M059J (cell line): ENCODE measurements around the gene JARID2. TPM values are rescaled to one million over a fixed set of nuclear protein-coding genes. Genes with fewer than 3 reads are reported as not detected.

Source experiments
- DNase-seq: peaks from one replicate; pipeline ENCODE4 v3.0.0-alpha.2; 2012; ENCODE audit warnings: low read depth
- total RNA-seq: library from RNA; depleted of rRNA; stranded (reverse); fragments of >200 nt; shearing (Covaris generic); gene quantifications from 2 replicates; pipeline ENCODE4 v1.2.3, GENCODE V29; 2014

Gene JARID2
- total RNA-seq, 1 experiment from 2014 or later: 17.6 TPM

DNA sequence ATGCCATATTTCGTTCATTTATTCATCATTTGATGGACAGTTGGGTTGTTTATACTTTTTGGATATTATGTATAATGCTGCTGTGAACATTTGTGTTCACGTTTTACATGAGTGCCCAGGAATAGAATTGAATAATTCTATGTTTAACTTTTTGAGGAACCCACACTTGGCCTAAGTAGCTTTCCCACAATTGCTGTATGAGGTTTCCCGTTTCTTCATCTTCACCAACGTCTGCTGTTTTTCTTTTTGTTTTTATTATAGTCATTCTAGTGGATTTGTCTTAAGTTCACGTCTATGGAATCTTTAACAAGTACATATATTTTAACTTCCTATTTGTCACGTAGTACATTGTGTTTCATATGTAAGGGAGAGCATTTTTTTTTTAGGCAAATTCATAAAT lies 110.3 kb downstream of the JARID2 start:
- no peak for DNase-seq

DNA sequence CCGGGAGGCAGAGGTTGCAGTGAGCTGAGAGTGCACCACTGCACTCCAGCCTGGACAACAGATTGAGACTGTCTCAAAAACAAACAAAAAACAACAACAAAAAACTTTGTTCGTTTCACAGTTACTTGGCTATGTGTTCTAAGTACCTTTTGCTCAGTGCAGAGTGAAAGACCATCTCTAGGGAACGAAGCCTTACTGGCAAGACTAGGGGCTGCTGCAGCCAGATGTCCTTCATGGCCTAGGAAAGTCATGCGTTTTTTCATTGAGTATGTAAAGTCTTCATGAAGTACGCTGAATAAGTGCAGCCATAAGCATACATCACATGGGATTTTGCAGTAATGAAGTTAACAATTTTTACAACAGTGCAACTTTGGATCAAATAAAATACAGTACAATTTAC lies 111.1 kb downstream of the JARID2 start:
- DNase-seq: no peak

DNA sequence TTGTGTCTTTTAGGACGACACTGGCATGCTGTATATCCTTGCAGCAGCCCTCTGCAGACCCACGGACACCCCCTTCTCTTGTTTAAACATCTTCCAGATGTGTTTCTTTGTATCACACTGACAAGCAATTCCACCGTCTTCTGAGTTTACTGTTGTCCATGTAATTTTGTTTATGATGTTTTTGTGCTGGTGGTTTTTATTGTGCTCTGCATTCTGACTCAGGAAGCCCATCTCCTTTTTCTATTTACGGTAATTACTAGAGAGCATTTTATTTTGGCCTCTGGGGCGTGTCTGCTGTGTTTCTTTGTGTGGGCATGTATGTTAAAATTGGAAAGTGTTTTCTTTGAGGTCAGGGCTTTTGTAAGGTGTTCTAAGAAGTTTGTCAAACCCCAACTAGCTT lies 111.9 kb downstream of the JARID2 start:
- no peak for DNase-seq

DNA sequence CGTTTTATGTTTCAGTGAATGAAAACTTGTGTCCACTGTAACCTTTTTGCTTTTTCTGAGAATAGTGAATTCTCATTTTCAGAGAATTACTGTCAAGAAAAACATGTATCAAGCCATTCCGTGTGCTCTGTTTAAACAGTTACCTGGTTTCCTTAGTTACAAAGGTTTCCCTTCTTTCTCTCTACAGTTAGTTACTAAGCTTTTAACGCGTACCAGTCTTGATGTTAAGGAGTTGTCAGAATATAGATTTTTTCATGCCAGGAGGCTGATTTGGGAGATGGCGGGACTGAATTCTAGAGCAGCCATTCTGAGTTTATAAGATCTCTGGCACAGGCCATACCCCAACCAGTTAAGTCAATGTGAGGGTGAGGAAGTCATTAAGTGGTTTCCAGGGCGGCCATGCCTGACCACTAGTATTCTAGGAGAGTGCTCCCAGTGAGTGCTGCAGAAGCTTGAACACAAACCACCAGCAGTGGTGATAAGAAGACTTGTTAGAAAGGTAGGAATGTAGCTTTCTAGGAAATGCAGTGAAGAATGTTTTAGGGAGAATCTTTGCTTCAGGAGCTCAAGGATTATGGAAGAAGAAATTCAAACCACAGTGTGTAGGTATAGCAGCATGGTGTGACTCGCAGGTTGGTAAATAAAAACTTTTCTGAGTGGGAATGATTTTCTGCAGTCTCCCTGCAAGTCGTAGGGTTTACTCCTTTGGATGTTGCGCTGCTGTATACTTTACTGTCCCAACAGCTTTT lies 112.9 kb downstream of the JARID2 start:
- DNase-seq: peak; percentile 67

DNA sequence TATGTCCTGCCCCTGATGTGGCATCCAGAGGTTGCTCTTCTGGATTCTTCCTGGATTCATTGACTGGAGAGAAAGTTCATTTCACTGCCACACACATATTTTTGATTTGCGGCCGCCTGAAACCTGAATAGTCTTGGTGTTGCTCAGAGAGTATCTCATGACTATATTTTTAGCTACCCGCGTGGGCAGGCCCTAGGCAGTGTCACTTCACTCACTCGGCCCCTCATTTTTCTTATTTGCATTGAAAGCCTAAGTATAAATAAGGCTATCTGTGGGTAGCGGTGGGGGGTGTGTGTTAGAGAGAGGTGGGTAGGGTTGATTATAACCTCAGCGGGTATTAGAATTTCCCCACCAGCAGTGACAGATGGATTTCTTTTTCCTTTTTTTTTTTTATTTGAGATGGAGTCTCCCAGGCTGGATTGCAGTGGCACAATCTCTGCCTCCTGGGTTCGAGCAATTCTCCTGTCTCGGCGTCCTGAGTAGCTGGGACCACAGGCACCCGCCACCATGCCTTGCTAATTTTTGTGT lies 113.5 kb downstream of the JARID2 start:
- DNase-seq: no peak

DNA sequence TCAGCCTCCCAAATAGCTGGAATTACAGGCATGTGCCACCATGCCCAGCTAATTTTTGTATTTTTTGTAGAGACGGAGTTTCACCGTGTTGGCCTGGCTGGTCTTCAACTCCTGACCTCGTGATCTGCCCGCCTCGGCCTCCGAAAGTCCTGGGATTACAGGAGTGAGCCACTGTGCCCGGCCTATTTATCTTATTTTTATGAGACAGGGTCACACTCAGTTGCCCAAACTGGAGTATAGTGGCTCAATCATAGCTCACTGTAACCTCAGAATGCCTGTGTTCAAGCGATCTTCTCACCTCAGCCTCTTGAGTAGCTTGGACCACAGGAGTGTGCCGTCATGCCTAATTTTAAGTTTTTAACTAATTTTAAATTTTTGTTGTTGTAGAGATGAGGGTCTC lies 114.4 kb downstream of the JARID2 start:
- DNase-seq: no peak

DNA sequence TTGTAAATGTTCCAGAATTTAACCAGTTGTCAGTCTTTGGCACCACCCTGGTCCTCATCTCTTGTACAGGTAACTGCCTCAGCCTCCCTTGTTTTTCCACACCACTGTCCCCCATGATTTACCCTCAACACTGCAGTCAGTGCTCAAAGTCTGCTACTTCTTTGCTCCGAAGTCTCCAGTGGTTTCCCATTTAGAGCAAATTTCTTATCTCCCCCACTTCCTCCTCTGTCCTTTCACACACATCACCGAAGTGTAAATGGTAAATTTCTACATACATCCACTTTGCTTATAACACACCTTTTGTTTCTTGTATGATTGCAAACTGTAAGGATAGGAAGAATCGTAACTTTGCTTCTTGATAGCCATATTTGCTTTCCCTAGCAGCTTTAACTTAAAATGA lies 115.3 kb downstream of the JARID2 start:
- DNase-seq: no peak

DNA sequence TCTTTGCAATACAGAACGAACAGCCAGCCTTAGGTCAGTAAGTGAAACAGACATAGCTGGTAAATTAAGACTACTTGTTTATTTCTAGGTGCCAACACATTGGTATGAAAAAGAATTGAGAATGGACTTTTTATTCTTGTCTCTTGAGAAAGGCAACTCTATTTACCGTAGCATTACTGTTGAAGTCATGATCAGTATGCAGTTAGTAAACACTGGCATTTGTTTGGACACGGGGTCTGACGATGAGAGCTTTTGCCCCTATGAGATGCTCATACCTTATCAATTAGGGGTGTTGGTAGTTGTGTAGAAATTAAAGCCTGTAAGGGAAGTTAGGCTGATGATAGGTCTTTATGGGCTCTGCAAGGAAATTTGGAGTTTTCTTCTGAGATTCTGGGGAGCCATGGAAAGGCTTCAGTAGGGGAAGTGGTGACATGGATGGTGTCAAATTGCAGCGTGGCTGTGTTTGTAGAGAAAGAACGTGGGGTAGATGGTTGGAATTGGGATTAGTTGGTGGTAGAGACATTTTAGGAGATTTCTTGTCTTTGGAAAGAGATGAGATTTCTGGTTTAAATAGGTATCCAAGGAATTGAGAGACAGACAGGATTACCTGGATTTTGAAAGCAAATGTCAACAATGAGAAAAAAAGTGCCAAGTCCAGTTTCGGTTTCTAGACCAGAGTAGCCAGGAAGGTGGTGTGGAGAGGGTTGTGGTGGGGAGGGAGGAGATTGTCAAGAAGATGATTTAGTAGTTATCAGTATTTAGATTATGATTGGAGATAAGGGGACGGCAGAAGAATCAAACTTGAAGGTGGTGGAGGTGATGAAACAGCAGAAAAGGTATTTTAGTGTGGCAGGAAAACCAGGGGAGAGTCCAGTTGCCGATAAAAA lies 116.6 kb downstream of the JARID2 start:
- no peak for DNase-seq

DNA sequence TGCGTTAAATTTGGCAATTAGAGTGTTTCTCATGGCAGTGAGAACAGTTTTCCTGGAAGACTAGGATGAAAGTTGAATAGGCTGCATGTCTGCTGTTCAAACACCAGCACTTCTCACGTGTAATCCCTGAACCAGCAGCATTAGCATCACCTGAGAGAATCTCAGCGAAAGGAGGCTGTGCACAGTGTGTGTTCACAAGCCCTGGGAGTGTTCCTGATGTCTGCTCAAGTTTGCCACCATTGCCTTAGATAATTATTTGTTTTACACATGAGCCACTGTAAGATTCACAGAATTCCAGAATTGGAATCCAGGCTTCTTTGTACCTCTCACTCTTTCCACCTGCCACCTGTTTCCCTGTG lies 117.3 kb downstream of the JARID2 start:
- DNase-seq: no peak

DNA sequence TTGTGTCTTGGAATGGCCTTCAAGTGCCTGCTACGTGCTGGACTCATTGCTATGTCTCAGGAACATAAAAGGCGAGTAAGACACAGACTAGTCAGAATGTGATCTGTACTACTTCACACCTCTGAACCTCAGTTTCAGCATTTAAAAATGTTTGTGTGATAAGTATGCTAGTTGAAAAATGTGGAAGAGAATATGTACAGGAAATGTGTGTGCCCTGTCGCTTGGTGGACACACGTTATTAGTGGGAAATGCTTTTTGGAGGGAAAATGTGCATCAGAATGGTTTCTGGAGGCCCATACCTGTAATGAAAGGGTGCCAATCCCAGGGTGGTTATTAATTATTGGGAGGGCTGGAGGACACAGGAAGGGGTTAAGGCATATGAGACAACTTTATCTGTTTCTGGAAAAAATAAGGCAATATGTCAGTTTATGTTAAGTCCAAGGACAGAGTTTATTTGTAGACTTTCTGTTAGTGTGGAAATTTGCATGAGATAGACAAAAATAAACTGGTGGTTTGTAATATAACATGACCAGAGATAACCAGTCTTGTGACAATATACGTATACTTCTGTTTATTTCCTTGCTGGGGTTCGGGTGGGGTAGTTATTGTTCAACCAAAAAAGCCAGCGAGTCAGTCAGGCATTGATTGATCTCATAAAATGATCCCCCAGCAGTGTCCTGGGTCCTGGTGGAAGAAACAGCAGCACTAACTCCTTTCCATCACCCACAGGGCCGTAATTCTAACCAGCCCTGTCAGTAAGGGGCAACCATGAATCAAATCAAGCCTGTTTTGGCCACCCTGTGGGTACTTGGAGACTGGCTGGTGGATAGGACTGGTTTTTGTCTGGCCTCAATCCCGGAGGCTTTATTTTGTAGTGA lies 117.9 kb downstream of the JARID2 start:
- DNase-seq: peak; percentile 35

DNA sequence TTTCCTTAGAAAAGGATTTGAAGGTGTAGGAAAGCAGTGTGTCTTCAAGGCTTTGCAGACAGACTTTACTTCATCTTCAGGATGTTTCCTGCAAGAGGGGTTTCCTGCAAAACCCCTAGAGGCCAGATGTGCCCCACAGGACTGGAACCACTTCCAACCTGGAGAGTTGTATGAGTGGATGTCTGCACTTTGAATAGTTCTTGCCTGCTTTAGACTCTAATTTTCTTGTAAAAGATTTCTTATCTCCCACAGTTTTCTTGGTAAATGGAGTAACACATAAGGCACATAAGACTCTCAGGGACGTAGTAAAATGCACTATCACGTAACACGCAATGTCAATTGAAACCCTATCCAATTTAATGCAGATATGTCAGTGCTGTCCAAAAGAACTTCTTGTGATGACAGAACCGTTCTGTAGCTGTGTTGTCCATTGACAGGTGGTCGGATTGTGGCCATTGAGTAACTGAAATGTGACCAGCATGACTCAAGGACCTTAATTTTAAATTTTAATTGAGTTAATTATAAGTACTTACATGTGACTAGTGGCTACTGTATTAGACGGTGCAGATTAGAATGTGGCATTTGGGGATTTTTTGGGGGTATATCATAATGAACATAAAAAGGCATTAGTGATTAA lies 118.7 kb downstream of the JARID2 start:
- DNase-seq: no peak

DNA sequence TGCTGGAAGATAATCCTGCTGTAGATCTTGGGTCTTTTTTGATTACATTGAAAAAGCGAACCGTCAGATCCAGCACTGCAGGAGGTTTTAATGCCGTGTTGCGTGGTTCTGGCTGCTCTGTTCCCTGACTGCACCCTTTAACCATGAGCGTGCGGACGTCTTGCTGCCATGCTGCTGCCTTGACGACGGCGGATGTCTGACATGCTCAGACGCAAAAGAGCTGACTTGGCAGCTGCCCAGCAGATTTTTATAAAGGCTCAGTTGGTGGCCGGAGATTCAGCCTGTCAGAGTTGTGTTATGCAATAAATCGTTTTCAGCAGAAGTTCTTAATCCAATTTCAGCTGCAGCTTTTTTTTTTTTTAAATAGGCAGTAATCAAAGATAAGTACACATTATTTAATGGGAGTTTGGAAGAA lies 119.4 kb downstream of the JARID2 start:
- peak; percentile 93 for DNase-seq

DNA sequence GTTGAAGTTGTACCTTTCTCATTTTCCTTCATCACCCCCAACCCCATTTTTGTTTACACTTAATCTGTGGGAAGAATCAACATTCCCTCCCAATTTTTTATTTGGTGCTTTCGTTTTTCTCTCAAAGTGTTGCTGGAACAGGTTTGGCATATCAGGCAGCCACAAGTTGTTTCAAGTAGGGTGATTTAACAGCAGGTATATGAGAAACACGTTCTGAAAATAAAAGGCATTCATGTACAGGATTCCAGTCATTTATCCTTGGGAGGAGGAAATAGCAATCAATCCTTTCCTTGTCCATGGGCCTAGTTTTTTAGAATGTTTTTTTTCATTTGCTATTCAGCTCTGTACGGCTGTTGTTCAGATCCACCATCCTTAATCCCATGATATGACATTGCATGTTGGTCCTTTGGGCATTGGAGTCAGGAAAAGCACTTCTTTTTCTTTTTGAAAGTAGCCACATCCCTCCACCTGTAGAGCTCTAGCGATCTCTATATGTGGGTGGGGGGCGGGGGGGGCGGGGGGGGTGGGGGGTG lies 120.2 kb downstream of the JARID2 start:
- DNase-seq: no peak

DNA sequence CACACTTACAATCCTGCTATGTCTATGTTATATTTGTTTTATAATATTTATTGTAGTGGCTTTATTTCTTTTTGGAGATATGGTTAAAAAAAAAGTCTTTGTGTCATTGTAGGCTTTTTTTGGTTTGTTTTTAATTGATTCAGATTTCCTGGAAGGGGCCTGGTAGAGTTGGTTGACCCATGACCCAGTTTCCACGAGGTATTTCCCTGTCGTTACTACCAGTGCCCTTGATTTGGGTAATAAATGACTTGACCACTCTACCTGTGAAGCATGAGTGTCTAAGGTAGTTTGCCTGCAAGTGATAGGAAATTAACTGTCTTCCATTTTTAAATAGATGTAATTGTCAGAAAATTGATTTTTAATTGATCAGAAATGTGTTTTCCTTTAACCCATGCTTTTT lies 121.0 kb downstream of the JARID2 start:
- no peak for DNase-seq

DNA sequence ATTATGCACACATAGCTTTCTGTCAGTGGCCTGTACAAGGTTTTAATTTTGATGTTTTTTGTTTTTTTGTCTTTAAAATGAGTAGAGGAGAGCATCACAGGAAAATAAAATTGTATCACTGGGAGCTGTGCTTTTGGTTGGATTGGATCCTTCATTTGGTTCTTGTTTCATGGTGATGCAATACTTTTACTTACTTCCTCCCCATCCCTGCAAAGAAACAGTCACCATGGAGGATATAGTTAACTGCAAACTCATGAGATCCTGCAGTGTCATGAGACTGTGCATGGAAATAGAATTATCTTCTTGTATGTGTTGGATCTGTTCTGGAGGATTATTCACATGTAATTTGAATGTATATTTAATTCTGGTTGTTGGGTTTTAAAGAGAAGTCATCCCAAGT lies 122.3 kb downstream of the JARID2 start:
- DNase-seq: no peak

DNA sequence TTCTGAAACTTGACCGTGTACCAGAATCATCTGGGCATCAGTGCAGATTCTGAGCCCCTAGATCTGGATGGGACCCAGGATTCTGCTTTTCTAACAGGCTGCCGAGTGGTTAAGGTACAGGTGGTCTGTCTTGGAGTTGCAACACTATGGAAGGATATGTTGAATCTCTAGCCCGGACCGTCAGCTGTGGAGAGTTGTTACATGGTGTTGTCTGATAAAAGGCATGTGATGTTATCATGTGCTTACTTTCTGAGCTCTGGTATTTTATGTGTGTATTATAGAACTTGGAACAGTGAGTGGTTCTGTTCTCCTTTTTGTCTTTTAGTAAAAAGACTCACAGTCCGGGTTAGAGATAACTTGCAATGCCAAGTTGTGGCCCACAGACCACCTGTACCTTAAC lies 123.0 kb downstream of the JARID2 start:
- no peak for DNase-seq

DNA sequence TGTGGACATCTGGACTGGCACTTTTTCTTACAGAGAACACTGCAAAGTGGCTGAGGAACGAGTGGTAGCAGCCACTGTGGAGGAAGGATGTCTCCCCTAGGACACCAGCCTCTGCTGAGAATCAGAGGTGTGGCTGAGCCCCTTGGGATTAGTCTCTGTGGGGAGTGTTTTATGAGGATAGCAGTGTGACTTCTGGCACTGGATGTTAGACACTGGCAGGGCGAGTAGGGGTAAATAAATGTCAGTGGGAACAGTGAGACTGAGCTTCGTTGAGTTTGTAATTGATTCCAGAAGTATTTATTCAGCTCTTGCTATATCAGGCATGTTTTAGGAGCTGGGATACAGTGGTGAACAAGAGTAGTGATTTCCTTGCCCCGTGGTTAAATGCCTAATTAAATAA lies 124.0 kb downstream of the JARID2 start:
- DNase-seq: no peak

DNA sequence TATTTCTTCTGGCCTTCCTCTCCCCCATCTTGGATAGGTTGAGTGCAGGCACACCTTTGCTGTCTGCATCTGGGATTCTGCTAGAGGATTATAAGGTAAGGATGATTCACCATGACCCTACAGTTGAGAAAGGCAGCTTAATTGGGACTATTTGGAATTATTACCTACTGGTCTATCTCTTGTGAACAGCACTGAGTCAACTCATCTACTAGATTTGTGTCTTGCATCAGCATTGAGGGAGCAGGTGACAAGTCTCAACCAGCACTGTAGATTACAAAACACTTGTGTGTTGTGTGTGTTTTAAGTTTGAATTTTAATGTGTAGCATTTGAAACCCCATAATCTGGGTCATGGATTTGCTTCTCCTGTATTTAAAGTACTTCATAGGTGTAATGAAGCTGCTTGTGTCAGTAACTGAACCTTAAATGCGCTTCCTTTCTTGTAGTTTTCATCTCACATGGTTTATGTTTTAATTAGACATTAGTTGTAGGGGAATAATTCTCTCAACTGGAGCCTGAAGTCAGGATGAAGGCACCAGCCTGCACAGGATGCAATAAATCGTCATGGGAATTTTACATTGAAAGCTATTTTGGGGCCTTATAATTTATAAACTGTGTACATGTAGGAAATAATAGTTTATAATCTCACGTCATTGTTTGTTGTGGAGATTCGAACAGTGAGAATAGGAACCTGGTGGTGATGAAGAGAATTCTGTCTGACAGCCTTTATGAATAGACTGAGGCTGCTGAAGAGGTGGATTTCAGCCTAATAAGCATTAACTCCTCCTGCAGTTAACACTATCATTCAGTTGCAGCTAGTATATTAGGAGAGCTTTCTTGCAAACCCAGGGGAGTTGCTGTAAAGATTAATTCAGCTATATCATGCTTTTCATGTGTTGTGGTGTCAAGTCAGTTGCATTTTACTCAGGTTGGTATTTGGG lies 125.1 kb downstream of the JARID2 start:
- DNase-seq: no peak

DNA sequence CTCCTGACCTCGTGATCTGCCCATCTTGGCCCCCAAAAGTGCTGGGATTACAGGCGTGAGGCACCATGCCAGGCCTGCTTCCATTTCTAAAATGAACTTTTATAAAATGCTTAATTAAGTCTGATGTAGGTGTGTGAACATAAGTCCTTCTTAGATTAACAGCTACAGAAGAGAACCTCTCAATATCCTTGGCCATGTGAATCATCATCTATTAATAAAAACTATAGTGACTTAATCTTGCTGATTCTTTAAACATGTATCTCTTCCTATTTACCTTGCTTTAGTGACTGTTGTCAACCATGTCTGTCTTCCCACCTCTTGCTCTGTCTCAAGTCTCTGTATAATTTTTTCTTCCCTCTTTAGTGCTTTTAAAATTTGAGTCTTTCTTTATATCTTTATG lies 127.1 kb downstream of the JARID2 start:
- no peak for DNase-seq

DNA sequence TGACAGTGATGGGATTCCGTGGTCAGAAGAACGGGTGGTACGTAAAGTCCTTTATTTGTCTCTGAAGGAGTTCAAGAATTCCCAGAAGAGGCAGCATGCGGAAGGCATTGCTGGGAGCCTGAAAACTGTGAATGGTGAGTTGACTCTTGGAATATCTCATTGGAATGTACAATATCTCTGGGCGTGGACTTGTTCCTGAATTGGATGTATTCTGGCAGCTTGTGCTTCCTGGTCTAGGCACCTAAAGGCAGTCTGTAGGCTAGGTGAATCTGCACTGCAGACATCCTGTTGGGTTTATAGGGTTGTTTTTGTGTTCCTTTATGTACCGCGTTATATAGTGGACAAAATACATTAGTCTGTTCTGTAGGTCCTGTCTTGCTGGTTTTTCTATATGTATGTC lies 128.2 kb downstream of the JARID2 start:
- DNase-seq: no peak
